HG03469 (cell line): ENCODE results near the gene TSC22D1.

Experiments used
- ATAC-seq: cut with Tn5 transposase; IDR thresholded peaks from one replicate; pipeline ENCODE4 v1.9.1; 2021; ENCODE audit warnings: mild to moderate bottlenecking, moderate library complexity, moderate number of reproducible peaks; ENCODE audit not compliant: unreplicated experiment

TSC22D1 gene

GRCh38 chr13:44389876-44390275 is 186.3 kb downstream of the TSC22D1 start:
- ATAC-seq: no peak

GRCh38 chr13:44389060-44389666 is 187.0 kb downstream of the TSC22D1 start:
- ATAC-seq: no peak

GRCh38 chr13:44388427-44389059 is 187.6 kb downstream of the TSC22D1 start:
- ATAC-seq: no peak

GRCh38 chr13:44386913-44387556 is 189.1 kb downstream of the TSC22D1 start:
- no peak for ATAC-seq

GRCh38 chr13:44385847-44386246 is 190.3 kb downstream of the TSC22D1 start:
- ATAC-seq: no peak

GRCh38 chr13:44385401-44385800 is 190.7 kb downstream of the TSC22D1 start:
- ATAC-seq: no peak

GRCh38 chr13:44384778-44385177 is 191.4 kb downstream of the TSC22D1 start:
- ATAC-seq: no peak

GRCh38 chr13:44383945-44384344 is 192.2 kb downstream of the TSC22D1 start:
- ATAC-seq: no peak

GRCh38 chr13:44382635-44383145 is 193.4 kb downstream of the TSC22D1 start:
- ATAC-seq: no peak
